DMS 273 (cell line): ENCODE measurements around the gene GABRR1.

ENCODE experiments used
- DNase-seq: peaks from one replicate; lab custom pipeline; 2025; ENCODE audit not compliant: unreplicated experiment; lab: John Stamatoyannopoulos, UW

GABRR1 gene

DNA sequence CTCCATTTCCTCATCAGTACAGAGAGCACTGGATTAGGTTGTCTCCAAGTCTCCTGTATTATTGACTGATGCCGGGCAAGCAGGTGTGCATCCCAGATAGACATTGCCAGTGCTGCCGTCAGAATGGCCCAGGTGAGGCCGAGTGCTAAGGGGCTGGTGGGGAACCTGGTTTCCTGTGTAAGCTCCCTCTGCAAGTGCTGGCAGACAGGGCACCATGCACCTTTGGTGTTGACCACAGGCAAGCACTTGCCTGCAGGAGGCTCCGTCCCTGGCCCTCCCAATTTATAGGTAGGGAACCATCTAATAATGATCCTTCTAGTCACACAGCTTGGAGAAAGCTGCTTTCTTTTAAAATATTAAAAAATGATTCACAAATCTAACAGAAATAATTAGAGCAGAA is 747 bp downstream of the GABRR1 start:
- DNase-seq: no peak

- DNase-seq: no peak
Measured at GRCh38 chr6:89215391-89215790, 1.8 kb downstream of the GABRR1 start.

GRCh38 chr6:89214197-89214596 is 3.0 kb downstream of the GABRR1 start:
- DNase-seq: no peak

DNA sequence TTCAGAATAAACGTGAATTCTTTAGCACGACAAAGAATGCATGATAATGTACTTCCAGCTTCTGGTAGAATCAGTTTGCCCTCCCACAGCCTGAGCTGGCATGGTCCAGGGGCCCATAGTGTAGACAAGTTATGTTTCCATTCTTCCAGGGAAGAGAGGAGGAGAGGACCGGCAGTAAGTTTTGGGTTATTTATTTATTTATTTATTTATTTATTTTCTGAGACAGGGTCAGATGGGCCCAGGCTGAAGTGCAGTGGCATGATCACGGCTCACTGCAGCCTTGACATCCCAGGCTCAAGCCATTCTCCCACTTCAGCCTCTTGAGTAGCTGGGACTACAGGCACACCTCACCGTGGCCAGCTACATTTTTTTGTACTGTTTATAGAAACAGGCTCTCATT is 4.7 kb downstream of the GABRR1 start:
- DNase-seq: no peak

- peak; percentile 38 for DNase-seq
Measured at GRCh38 chr6:89209457-89209856, 7.7 kb downstream of the GABRR1 start.

DNA sequence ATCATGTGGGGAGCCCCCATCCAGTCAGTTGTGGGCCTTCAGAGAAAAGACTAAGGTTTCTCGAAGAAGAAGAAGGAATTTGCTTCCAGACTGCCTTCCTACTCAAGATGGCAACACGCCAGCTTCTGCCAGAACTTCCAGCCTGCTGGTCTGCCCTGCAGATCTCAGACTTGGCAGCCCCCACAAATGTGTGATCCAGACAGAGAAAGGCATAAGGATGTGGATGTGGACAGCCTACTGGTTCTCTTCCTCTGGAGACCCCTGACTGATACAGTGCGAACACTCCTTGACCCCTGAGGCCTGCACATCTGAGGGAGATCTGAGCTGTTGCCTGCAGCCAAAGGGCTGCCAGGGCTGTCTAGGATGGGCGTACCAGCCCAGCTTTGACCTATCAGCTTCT is 8.6 kb downstream of the GABRR1 start:
- peak; percentile 54 for DNase-seq

- no peak for DNase-seq
Measured at GRCh38 chr6:89205819-89206218, 11.3 kb downstream of the GABRR1 start.

DNA sequence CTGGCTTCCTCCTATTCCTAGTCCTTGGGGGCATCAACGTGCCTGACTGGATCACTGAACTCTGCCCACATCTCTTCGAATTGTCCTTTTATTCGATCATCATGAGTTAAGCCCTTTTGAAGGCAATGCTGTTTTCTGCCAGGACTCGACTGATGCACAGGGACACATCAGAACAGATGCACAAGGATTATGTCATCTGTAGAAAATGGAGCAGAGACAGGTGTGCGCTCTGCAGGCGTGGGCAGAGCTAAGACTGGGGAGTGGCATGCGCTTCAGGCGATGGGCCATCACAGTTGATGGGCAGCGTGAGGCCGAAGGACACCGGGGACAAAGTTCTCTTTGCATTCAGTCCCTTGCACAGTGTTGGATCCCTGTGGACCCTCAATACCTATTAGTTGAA is 13.1 kb downstream of the GABRR1 start:
- no peak for DNase-seq

GRCh38 chr6:89200706-89201215 is 16.4 kb downstream of the GABRR1 start:
- DNase-seq: no peak

DNA sequence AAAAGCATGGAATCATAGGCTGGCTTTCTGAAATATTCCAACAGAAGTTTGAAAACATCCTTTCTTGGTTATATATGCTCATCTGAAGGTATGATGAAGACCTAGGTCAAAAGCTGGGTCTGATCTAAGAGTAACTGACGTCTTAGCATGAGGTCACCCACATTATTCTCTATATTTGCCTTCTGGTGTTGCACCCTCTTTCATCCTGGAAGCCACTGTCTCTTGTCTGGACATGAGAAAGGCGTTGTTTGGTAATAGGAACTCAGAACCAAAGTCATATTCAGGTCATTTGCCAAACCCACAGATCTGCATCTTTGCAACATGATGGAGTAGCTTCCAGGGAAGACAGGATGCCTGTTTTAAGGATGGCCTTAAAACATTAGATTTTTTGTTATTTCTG is 17.6 kb downstream of the GABRR1 start:
- DNase-seq: no peak

- DNase-seq: no peak
Measured at GRCh38 chr6:89198235-89198634, 18.9 kb downstream of the GABRR1 start.

DNA sequence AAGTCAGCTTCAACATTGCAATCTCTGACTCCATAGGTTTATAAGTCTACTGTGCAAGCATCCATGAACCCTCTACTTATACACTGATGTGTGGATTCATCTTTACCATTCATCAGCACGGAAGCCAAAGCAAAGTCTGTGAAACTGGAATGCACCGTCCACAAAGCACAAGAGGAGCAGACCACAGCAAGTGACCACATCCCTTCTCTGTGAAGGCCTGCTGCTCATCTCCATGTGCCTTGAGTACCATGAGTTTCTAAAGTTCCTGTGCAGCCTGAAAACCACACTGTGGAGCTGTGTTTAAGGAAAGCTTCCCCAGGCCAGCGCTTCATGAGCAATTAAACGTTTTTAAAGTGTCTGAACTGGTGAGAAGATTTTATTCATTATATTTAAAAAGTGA is 20.0 kb downstream of the GABRR1 start:
- DNase-seq: no peak

DNA sequence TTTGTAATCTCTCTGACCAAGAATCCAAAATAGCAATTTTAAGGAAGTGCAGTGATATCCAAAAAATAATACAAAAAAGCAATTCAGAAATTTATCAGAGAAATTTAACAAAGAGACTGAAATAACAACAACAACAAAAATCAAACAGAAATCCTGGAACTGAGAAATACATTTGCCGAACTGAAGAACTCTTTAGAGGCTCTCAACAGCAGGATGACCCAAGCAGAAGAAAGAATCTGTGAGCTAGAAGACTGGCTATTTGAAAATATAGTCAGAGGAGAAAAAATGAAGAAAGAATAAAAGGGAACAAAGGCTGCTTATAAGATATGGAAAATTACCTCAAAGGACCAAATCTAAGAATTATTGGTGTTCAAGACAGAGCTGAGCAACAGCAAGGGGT is 22.6 kb downstream of the GABRR1 start:
- no peak for DNase-seq

DNA sequence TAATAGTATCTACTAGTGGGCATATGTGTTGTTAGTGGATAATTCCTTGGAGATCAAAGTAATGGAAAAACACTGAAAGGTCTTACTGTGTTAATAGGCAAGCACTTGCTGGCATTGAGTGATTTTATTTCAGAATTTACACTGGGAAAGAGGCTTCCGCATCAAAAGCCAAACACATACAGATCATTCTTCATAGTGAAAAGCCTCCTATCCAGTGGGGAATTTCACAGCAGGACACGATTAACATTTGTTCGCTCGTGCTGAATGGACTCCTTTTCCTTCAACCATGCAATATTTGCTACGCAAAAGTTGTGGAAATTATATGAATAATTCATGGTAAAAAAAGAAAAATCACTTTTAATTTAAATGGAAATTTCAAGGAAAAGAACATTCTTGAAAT is 26.4 kb downstream of the GABRR1 start:
- no peak for DNase-seq

DNA sequence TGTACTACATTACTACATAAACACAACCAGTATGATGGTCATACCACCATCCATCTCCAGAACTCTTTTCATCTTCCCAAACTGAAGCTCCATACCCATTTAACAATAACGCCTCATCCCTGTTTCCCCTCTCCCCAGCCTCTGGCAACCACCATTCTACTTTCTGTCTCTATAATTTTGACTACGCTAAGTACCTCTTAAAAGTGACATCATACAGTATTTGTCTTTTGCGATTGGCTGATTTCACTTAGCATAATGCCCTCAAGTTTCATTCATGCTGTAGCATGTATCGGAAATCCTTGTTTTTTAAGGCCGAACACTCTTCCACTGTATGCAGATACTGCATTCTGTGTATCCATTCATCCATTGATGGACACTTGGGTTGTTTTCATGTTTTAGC is 29.7 kb downstream of the GABRR1 start:
- no peak for DNase-seq

DNA sequence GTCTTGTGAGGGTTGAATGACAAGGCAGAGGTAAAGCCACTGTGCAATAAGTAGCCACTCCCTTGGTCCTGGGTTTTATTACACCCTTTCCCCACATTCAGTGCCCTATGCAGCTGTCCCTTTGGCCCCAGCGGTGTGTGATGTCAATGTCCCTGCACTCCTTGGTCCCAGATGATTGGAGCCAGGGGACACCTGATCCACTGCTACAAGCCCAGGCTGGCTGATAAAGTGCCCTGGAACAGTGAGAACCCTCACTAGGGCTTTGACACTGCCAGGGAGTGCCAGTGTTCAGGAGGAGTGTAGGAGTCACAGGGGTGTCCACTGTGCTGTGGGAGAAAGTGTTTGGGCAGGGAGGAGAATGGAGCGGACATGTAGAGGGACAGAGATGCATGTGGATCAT is 30.4 kb downstream of the GABRR1 start:
- no peak for DNase-seq

DNA sequence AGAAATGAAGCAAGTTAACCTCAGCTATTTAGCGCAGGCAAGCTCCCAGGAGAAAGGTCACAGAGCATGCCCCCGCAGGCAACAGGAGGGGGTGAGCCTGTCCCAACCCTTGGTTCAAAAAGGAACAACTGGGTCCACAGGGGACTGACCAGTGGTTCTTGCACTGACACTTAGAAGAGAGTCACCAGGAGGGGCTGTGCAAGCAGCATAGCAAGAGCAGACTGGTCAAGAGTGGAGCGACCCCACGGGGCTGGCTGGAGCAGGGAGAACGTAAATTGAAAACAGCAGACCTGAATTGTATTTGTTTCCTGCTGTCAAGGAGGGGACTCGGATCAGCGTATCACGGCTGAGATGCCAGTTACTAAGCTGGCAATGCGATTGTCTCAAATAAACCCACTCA is 32.8 kb downstream of the GABRR1 start:
- no peak for DNase-seq

DNA sequence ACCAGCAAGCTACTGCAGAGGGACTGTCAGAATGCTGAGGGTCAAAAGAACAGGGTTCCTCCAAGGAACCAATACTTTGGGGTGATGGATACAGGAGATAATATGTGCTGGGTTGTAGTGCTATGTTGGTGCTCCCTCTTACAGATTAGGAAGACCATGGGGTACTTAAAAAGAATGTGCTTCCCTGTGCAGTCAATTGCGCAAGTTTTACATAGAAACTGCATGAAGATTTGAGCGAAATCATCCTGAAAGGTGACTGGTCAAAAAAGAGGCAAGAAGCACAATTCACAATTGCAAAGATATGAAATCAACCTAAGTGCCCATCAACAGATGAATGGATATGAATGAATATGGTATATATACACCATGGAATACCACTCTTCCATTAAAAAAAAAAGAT is 33.9 kb downstream of the GABRR1 start:
- DNase-seq: no peak

GRCh38 chr6:89180971-89181370 is 36.2 kb downstream of the GABRR1 start:
- DNase-seq: peak; percentile 64

DNA sequence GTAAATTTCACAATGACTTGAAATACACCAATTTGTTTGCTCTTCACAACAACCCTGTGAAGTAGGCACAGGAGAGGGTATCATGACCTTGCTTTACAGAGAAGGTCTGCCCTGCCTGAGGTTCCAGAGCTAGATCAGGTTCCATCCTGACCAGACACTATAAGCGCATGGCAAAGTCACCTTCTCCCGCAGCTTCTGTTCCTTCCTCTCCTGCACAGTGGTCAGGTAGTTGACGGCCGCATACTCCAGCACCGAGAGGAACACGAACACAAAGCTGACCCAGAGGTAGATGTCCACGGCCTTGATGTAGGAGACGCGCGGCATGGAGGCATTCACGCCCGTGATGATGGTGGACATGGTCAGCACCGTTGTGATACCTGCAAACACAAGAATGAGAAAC is 37.0 kb downstream of the GABRR1 start:
- no peak for DNase-seq

DNA sequence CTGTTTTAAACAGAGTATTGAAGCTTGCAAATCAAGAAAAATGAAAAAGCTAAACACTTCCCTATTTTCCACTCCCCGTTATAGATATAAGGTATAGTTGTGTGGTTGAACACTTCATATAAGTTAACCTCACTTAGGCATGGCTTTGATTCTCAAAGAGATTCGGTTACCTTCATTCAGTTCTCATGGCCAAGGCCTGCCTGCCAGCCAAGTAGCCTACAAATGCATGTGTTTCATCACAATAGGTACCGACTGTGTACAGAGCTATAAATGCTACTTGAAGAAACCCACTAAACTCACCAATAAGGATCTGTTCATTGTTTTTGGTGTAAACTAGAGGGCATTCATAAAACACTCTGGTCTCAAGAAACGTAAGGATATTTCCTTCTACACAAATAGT is 43.5 kb downstream of the GABRR1 start:
- DNase-seq: no peak

DNA sequence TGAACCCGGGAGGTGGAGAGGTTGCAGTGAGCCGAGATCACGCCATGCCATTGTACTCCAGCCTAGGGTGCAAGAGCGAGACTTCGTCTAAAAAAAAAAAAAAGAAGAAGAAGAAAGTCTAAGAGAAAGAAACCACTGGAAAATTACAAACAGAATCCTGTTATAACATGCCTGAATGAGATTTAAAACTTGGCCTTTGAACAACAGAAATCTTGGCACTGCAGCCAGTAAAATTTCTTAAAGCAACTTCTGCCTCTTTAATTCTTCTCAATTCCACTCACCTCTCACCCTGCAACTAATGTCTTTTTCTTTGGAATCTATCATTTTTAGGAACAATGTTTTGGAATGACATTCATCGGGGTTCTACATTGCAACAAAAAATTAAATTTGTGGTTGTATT is 45.0 kb downstream of the GABRR1 start:
- no peak for DNase-seq

- DNase-seq: no peak
Measured at GRCh38 chr6:89162047-89162371, 55.1 kb downstream of the GABRR1 start.
